ENCODE measurements around the gene NUP93. TPM values are rescaled to one million over a fixed set of nuclear protein-coding genes. Genes with fewer than 3 reads are reported as not detected.
A peak's percentile ranks its signal among the peaks of the same experiment; 100 is the strongest.

NUP93 gene
- total and polyA plus RNA-seq, 9 of the 15 experiments (the other 6 are each of a cell fraction or from before 2014, with no cell fraction given), result 92.0 to 162 (median 121) TPM

GRCh38 chr16:56884026-56884582, 154.2 kb downstream of the NUP93 start:
- in situ Hi-C loops (cut with MboI) (no loop called here), intact Hi-C loops (cut with micrococcal nuclease) (no loop called here)
- Histone ChIP-seq H4K20me1 (replicated peaks; ENCODE audit: control insufficient read depth, insufficient read depth, low read length) (no peaks in the 10 kb centered on the region; the same call in 1 of the 2 replicates), H3K36me3 (ENCODE audit: control insufficient read depth, insufficient read depth, low read length) (no peaks in the 10 kb centered on the region), H3K9me3 (replicated peaks; ENCODE audit: control insufficient read depth, insufficient read depth, low read depth, low read length) (no peaks in the 10 kb centered on the region), H3K27ac (ENCODE audit: extremely low read depth, low read depth, low read length) (no peak overlapping the region), H3K27me3 (ENCODE audit: control insufficient read depth in 2 of 2, insufficient read depth in 2 of 2, low read length in 2 of 2) (peaks cover 12 to 33% of the 10 kb centered on the region in 2 experiments; a peak in 4 of 5 replicates), H3K9me1 (ENCODE audit: control insufficient read depth, insufficient read depth, low read length) (no peaks in the 10 kb centered on the region), H3K4me1 (replicated peaks in 1 of 2; ENCODE audit: control insufficient read depth in 2 of 2, insufficient read depth in 2 of 2, low read length in 2 of 2) (peaks cover 0 to 17% of the 10 kb centered on the region in 2 experiments; a peak in 2 of 5 replicates), H2AFZ (ENCODE audit: low read depth, low read length) (no peak overlapping the region), H3K4me2 (ENCODE audit: insufficient read depth, low read length) (no peak overlapping the region), H3K4me3 (no peak overlapping the region), H3K9ac (ENCODE audit: insufficient read depth in 1 of 2, low read depth in 2 of 2, low read length in 2 of 2) (peak overlapping the region in 1 of 2 experiments; percentile 65; a peak in 1 of 4 replicates), H3K79me2 (ENCODE audit: control insufficient read depth, insufficient read depth, low read length) (no peaks in the 10 kb centered on the region)
- DNase-seq (ENCODE audit: extremely low read depth in 1 of 4, low spot score in 3 of 4) (no peak), FAIRE-seq (no peak), ATAC-seq (no peak; the same call in 2 of the 3 replicates)
- POLR2A ChIA-PET, result interaction anchor here (0.5 to 0.8 kb wide), 2 partner anchors 48 to 56 kb away, joined by 3 read pairs; partner anchors contain the start of gene HERPUD1
- CTCF ChIA-PET (ENCODE audit: low intra/inter-chr PET ratio), result no interaction called here
- BruUV-seq (replicated peaks), result no TSS peak
- TF ChIP-seq RAD51 (IDR thresholded peaks at IDR 0.05; ENCODE audit: borderline replicate concordance, low read depth), result no peak
- TF ChIP-seq POLR2H (tag; IDR thresholded peaks at IDR 0.05; ENCODE audit: low read depth), result no peak
- no peak for TF ChIP-seq SMARCC2 (IDR thresholded peaks at IDR 0.05; ENCODE audit: low read depth)
- TF ChIP-seq AFF4 (CRISPR knock-in tag; IDR thresholded peaks at IDR 0.05), result no peak
- TF ChIP-seq MIER1 (IDR thresholded peaks at IDR 0.05; ENCODE audit: low read depth), result no peak
- no peak for TF ChIP-seq ARID3A (IDR thresholded peaks at IDR 0.05; ENCODE audit: borderline replicate concordance, low read depth, low read length)
- TF ChIP-seq HMG20B (CRISPR knock-in tag; IDR thresholded peaks at IDR 0.05), result no peak
- no peak for TF ChIP-seq KLF10 (CRISPR knock-in tag; IDR thresholded peaks at IDR 0.05)
- TF ChIP-seq CBX1 (IDR thresholded peaks at IDR 0.05; ENCODE audit: low read depth), result no peak
- TF ChIP-seq MCM5 (IDR thresholded peaks at IDR 0.05; ENCODE audit: low read depth), result no peak
- no peak for TF ChIP-seq ZNF41 (CRISPR knock-in tag; conservative IDR thresholded peaks at IDR 0.05)
- TF ChIP-seq RAD21 (CRISPR knock-in tag; conservative IDR thresholded peaks at IDR 0.05 in 1 of 2, IDR thresholded peaks at IDR 0.05 in 1 of 2), result no peak
- TF ChIP-seq HBP1 (CRISPR knock-in tag; IDR thresholded peaks at IDR 0.05), result no peak
- WGBS (ENCODE audit: insufficient coverage, low coverage, missing lambda C conversion rate), result 27% methylated on average over 13 of the region's 14 CpGs

Data from K562 (cell line).